ENCODE measurements around the gene GJB5.

The GJB5 gene

GRCh38 chr1:34780528-34780927 is 25.7 kb downstream of the GJB5 start:
- H3K4me3 ChIP-seq (ENCODE audit: low read depth, low read length): no peak overlapping the region
- DNase-seq (ENCODE audit: low read depth): no peak
- no peak for TF ChIP-seq CTCF (conservative IDR thresholded peaks at IDR 0.05; ENCODE audit: low read depth, low read length)

- DNase-seq (ENCODE audit: low read depth): no peak
- no peak for TF ChIP-seq CTCF (conservative IDR thresholded peaks at IDR 0.05; ENCODE audit: low read depth, low read length)
- H3K4me3 ChIP-seq (ENCODE audit: low read depth, low read length): peak within 1 kb of the TSS; percentile 8
Measured at GRCh38 chr1:34781071-34781843, 26.4 kb downstream of the GJB5 start, which contains the start of gene GJB3. GJB3 (plus strand) TSS chr1:34781214; CDS start chr1:34784763, 3,549 bp downstream.

- no peak for DNase-seq (ENCODE audit: low read depth)
- no peak for TF ChIP-seq CTCF (conservative IDR thresholded peaks at IDR 0.05; ENCODE audit: low read depth, low read length)
- H3K4me3 ChIP-seq (ENCODE audit: low read depth, low read length): no peak overlapping the region
Measured at GRCh38 chr1:34781844-34782391, 27.1 kb downstream of the GJB5 start.

GRCh38 chr1:34784751-34785221 is 29.9 kb downstream of the GJB5 start:
- no peak for TF ChIP-seq CTCF (conservative IDR thresholded peaks at IDR 0.05; ENCODE audit: low read depth, low read length)
- no peak for DNase-seq (ENCODE audit: low read depth)
- no peak overlapping the region for H3K4me3 ChIP-seq (ENCODE audit: low read depth, low read length)

- no peak for DNase-seq (ENCODE audit: low read depth)
- H3K4me3 ChIP-seq (ENCODE audit: low read depth, low read length): no peak overlapping the region
- TF ChIP-seq CTCF (conservative IDR thresholded peaks at IDR 0.05; ENCODE audit: low read depth, low read length): no peak
Measured at GRCh38 chr1:34785231-34785874, 30.5 kb downstream of the GJB5 start.

GRCh38 chr1:34785875-34786470 is 31.1 kb downstream of the GJB5 start:
- TF ChIP-seq CTCF (conservative IDR thresholded peaks at IDR 0.05; ENCODE audit: low read depth, low read length): no peak
- no peak for DNase-seq (ENCODE audit: low read depth)
- no peak overlapping the region for H3K4me3 ChIP-seq (ENCODE audit: low read depth, low read length)
